A673 (cell line): ENCODE results near the gene GDA. TPM values are rescaled to one million over a fixed set of nuclear protein-coding genes. Genes with fewer than 3 reads are reported as not detected.

Source experiments
- BruUV-seq: library from RNA; stranded (reverse); fragments of 400-500 nt; replicated peaks from 2 replicates; lab custom pipeline; 2021; lab: Mats Ljungman, UMichigan
- CTCF ChIA-PET: fragments of 300-600 bp; sonication (Branson Sonifier 250); formaldehyde crosslinking; loops from one replicate; lab custom pipeline; 2022; ENCODE audit warnings: antibody characterized with exemption; lab: Charles Lee
- POLR2A ChIA-PET: fragments of 300-600 bp; sonication (Branson Sonifier 250); formaldehyde crosslinking; loops from one replicate; lab custom pipeline; 2022; ENCODE audit warnings: antibody characterized with exemption; ENCODE audit not compliant: low non-redundant PET; lab: Charles Lee
- DNase-seq: peaks from one replicate; pipeline ENCODE4 v3.0.0-alpha.2; 2015; ENCODE audit warnings: low spot score
- H3K27ac ChIP-seq: fragments of 200-600 bp; sonication (generic); 2 replicates; pipeline ENCODE4 v1.5.1; 2016; ENCODE audit warnings: mixed run types, low read depth, mild to moderate bottlenecking, mixed read lengths, antibody characterized with exemption, low read length; ENCODE audit not compliant: poor library complexity, severe bottlenecking
- H3K27me3 ChIP-seq: fragments of 200-600 bp; sonication (generic); replicated peaks from 2 replicates; pipeline ENCODE4 v1.6.1; 2017; ENCODE audit warnings: mixed run types, low read depth, mild to moderate bottlenecking, mixed read lengths, antibody characterized with exemption, low read length; ENCODE audit not compliant: insufficient read depth, poor library complexity
- H3K36me3 ChIP-seq: fragments of 200-600 bp; sonication (generic); 2 replicates; pipeline ENCODE4 v1.6.1; 2016; ENCODE audit warnings: mixed run types, mild to moderate bottlenecking, mixed read lengths, antibody characterized with exemption, low read length; ENCODE audit not compliant: insufficient read depth, poor library complexity, severe bottlenecking
- H3K4me1 ChIP-seq: fragments of 200-600 bp; sonication (generic); 2 replicates; pipeline ENCODE4 v1.6.1; 2017; ENCODE audit warnings: mixed run types, mild to moderate bottlenecking, mixed read lengths, antibody characterized with exemption, low read length; ENCODE audit not compliant: insufficient read depth, poor library complexity, severe bottlenecking
- H3K4me3 ChIP-seq: fragments of 200-600 bp; sonication (generic); 2 replicates; pipeline ENCODE4 v1.5.1; 2016; ENCODE audit warnings: low read depth, mixed run types, mild to moderate bottlenecking, mixed read lengths, low read length; ENCODE audit not compliant: poor library complexity, severe bottlenecking
- H3K9me3 ChIP-seq: fragments of 200-600 bp; sonication (generic); 2 replicates; pipeline ENCODE4 v1.6.1; 2016; ENCODE audit warnings: mixed run types, low read depth, mild to moderate bottlenecking, mixed read lengths, antibody characterized with exemption, low read length; ENCODE audit not compliant: poor library complexity, severe bottlenecking
- CTCF ChIP-seq: fragments of 300-800, 200-600 bp; sonication (generic); conservative IDR thresholded peaks from 2 replicates; pipeline ENCODE4 v1.5.1; 2017; ENCODE audit warnings: low read depth, mild to moderate bottlenecking, antibody characterized with exemption, low read length, moderate library complexity, mixed read lengths
- EZH2 ChIP-seq: fragments of 200-600 bp; sonication (generic); IDR thresholded peaks from 2 replicates; pipeline ENCODE4 v1.6.1; 2017; ENCODE audit warnings: borderline replicate concordance, low read depth, mild to moderate bottlenecking, mixed read lengths, antibody characterized with exemption, low read length; ENCODE audit not compliant: poor library complexity, severe bottlenecking
- intact Hi-C: fragments of 100-400 bp; cut with micrococcal nuclease; formaldehyde crosslinking; loops from one replicate; pipeline ENCODE4 v1.10.0; 2022; ENCODE audit not compliant: unreplicated experiment
- total RNA-seq: library from RNA; stranded (reverse); gene quantifications from 2 replicates; pipeline ENCODE4 v1.2.3, GENCODE V29; 2021

GDA gene
- total RNA-seq, 1 experiment from 2014 or later = not detected

GRCh38 chr9:72145733-72146505, 3.3 kb upstream of the GDA start:
- ChIA-PET CTCF (no interaction called here), POLR2A (no interaction called here)
- DNase-seq = no peak
- TF ChIP-seq EZH2 = no peak
- TF ChIP-seq CTCF = no peak
- peaks cover 43% of the 10 kb centered on the region for H3K27me3 ChIP-seq
- intact Hi-C loops = loop anchor here (2.0 kb wide), 1 partner anchor 31 kb away; no protein-coding TSS in a partner anchor
- no peaks in the 10 kb centered on the region for H3K36me3 ChIP-seq
- no peak overlapping the region for H3K4me3 ChIP-seq
- H3K9me3 ChIP-seq = no peaks in the 10 kb centered on the region
- no peaks in the 10 kb centered on the region for H3K4me1 ChIP-seq
- BruUV-seq = no TSS peak
- H3K27ac ChIP-seq = no peak overlapping the region

- H3K27me3 ChIP-seq = peaks cover 38% of the 10 kb centered on the region
These were observed 1.6 kb upstream of the GDA start for GRCh38 chr9:72147676-72148075.

GRCh38 chr9:72150127-72150526, 887 bp downstream of the GDA start:
- intact Hi-C loops = no loop called here
- H3K9me3 ChIP-seq = no peaks in the 10 kb centered on the region
- H3K36me3 ChIP-seq = no peaks in the 10 kb centered on the region
- no peak for DNase-seq
- no TSS peak for BruUV-seq
- H3K27ac ChIP-seq = no peak overlapping the region
- POLR2A ChIA-PET = no interaction called here
- peaks cover 38% of the 10 kb centered on the region for H3K27me3 ChIP-seq
- no peak overlapping the region for H3K4me3 ChIP-seq
- H3K4me1 ChIP-seq = no peaks in the 10 kb centered on the region
- CTCF ChIA-PET = no interaction called here
- TF ChIP-seq EZH2 (no peak), CTCF (no peak)

More at GRCh38 chr9:72147676-72148075, 1.6 kb upstream of the GDA start:
- POLR2A ChIA-PET = no interaction called here
- TF ChIP-seq CTCF (no peak), EZH2 (no peak)
- H3K36me3 ChIP-seq = no peaks in the 10 kb centered on the region
- no peak overlapping the region for H3K4me3 ChIP-seq
- no peaks in the 10 kb centered on the region for H3K4me1 ChIP-seq
- BruUV-seq = no TSS peak
- CTCF ChIA-PET = no interaction called here
- no peaks in the 10 kb centered on the region for H3K9me3 ChIP-seq
- H3K27ac ChIP-seq = no peak overlapping the region
- intact Hi-C loops = loop anchor here (2.0 kb wide), 1 partner anchor 33 kb away; no protein-coding TSS in a partner anchor
- DNase-seq = no peak
